OCI-LY7 (cell line): ENCODE data around the gene CEACAM7. TPM values are rescaled to one million over a fixed set of nuclear protein-coding genes. Genes with fewer than 3 reads are reported as not detected.

Experiments used
- BruUV-seq: library from RNA; stranded (reverse); fragments of 400-500 nt; replicated peaks from 2 replicates; lab custom pipeline; 2021; lab: Mats Ljungman, UMichigan
- CTCF ChIA-PET: fragments of 300-600 bp; sonication (Branson Sonifier 250); formaldehyde crosslinking; loops from one replicate; lab custom pipeline; 2022; ENCODE audit warnings: antibody characterized with exemption; ENCODE audit not compliant: unreplicated experiment; lab: Charles Lee
- POLR2A ChIA-PET: fragments of 300-600 bp; sonication (Branson Sonifier 250); formaldehyde crosslinking; loops from one replicate; lab custom pipeline; 2022; ENCODE audit warnings: antibody characterized with exemption; lab: Charles Lee
- DNase-seq: peaks from one replicate; pipeline ENCODE4 v3.0.0-alpha.2; 2015; ENCODE audit warnings: low spot score
- H2AFZ ChIP-seq: fragments of 200-600 bp; sonication (generic), shearing (Covaris generic); 2 replicates; pipeline ENCODE4 v1.6.1; 2014; ENCODE audit warnings: mild to moderate bottlenecking, antibody characterized with exemption, low read length, moderate library complexity
- H3K27ac ChIP-seq: fragments of 200-600 bp; sonication (generic); 2 replicates; pipeline ENCODE4 v1.5.1; 2014; ENCODE audit warnings: mixed run types, low read depth, mild to moderate bottlenecking, moderate library complexity, low read length, inconsistent platforms; ENCODE audit not compliant: poor library complexity, severe bottlenecking
- H3K36me3 ChIP-seq: fragments of 200-600 bp; sonication (generic); 2 replicates; pipeline ENCODE4 v1.6.1; 2014; ENCODE audit warnings: mild to moderate bottlenecking, antibody characterized with exemption, low read length, moderate library complexity, mixed read lengths; ENCODE audit not compliant: insufficient read depth
- H3K4me1 ChIP-seq: fragments of 200-600 bp; sonication (generic); 2 replicates; pipeline ENCODE4 v1.5.1; 2014; ENCODE audit warnings: mild to moderate bottlenecking, low read length; ENCODE audit not compliant: insufficient read depth, poor library complexity, severe bottlenecking
- H3K4me2 ChIP-seq: fragments of 200-600 bp; sonication (generic); 2 replicates; pipeline ENCODE4 v1.6.1; 2014; ENCODE audit warnings: mild to moderate bottlenecking, low read length
- H3K4me3 ChIP-seq: fragments of 200-600 bp; sonication (generic); 2 replicates; pipeline ENCODE4 v1.5.1; 2014; ENCODE audit warnings: mild to moderate bottlenecking, low read depth, low read length; ENCODE audit not compliant: poor library complexity, severe bottlenecking
- H3K79me2 ChIP-seq: fragments of 200-600 bp; sonication (generic); 2 replicates; pipeline ENCODE4 v1.6.1; 2016; ENCODE audit warnings: low read depth, mild to moderate bottlenecking, low read length, moderate library complexity, mixed read lengths; ENCODE audit not compliant: insufficient read depth
- H3K9me2 ChIP-seq: fragments of 200-600 bp; sonication (generic); 2 replicates; pipeline ENCODE4 v1.6.1; 2016; ENCODE audit warnings: mild to moderate bottlenecking, low read length, mixed read lengths; ENCODE audit not compliant: insufficient read depth
- H3K9me3 ChIP-seq: fragments of 200-600 bp; sonication (generic); 2 replicates; pipeline ENCODE4 v1.6.1; 2014; ENCODE audit warnings: mild to moderate bottlenecking, mixed run types, low read length, mixed read lengths
- H4K20me1 ChIP-seq: fragments of 200-600 bp; sonication (generic); 2 replicates; pipeline ENCODE4 v1.6.1; 2014; ENCODE audit warnings: mild to moderate bottlenecking, antibody characterized with exemption, low read length, moderate library complexity, mixed read lengths; ENCODE audit not compliant: insufficient read depth
- CTCF ChIP-seq: fragments of 200-600 bp; sonication (generic); conservative IDR thresholded peaks from 2 replicates; pipeline ENCODE4 v1.5.1; 2014; ENCODE audit warnings: mild to moderate bottlenecking, antibody characterized with exemption, low read length, moderate library complexity, mixed read lengths
- EZH2phosphoT487 ChIP-seq: fragments of 200-600 bp; sonication (generic); IDR thresholded peaks from 2 replicates; pipeline ENCODE4 v1.6.1; 2018; ENCODE audit warnings: low read depth, borderline replicate concordance, mild to moderate bottlenecking, mixed run types, antibody characterized with exemption, low read length, moderate library complexity, mixed read lengths
- intact Hi-C: fragments of 100-400 bp; cut with micrococcal nuclease; formaldehyde crosslinking; loops from one replicate; pipeline ENCODE4 v1.10.0; 2022; ENCODE audit not compliant: unreplicated experiment
- total RNA-seq, 2 experiments: library from RNA; depleted of rRNA in 1 of 2; stranded (reverse); fragments of >200 nt in 1 of 2; shearing (Covaris generic) in 1 of 2; gene quantifications; 2 replicates each; pipeline ENCODE4 v1.2.3, GENCODE V29; 2014 to 2022

CEACAM7 gene
- total RNA-seq, 2 experiments from 2014 or later = not detected

- intact Hi-C loops = loop anchor here (5.0 kb wide), 2 partner anchors 50 to 105 kb away; no protein-coding TSS in a partner anchor
- Histone ChIP-seq H2AFZ (no peak overlapping the region), H3K4me1 (no peaks in the 10 kb centered on the region), H3K36me3 (no peaks in the 10 kb centered on the region), H3K9me2 (no peaks in the 10 kb centered on the region), H3K79me2 (no peaks in the 10 kb centered on the region), H3K9me3 (no peaks in the 10 kb centered on the region), H3K4me2 (no peak overlapping the region), H3K4me3 (no peak overlapping the region), H4K20me1 (no peaks in the 10 kb centered on the region), H3K27ac (no peak overlapping the region)
- peak; percentile 66 for DNase-seq
- TF ChIP-seq CTCF (peak; percentile 97), EZH2phosphoT487 (no peak)
- ChIA-PET CTCF (interaction anchor here (0.6 kb wide), 1 partner anchor 349 kb away, joined by 3 read pairs; no protein-coding TSS in a partner anchor), POLR2A (interaction anchor here (0.6 kb wide), 1 partner anchor 288 kb away, joined by 4 read pairs; no protein-coding TSS in a partner anchor)
- BruUV-seq = no TSS peak
These were observed 46.1 kb downstream of the CEACAM7 start for GRCh38 chr19:41641879-41642485.

GRCh38 chr19:41638641-41639081 lies 49.4 kb downstream of the CEACAM7 start:
- TF ChIP-seq EZH2phosphoT487 = no peak
- no peak for TF ChIP-seq CTCF
- ChIA-PET POLR2A (interaction anchor here (0.6 kb wide), 1 partner anchor 8 kb away, joined by 3 read pairs; no protein-coding TSS in a partner anchor), CTCF (no interaction called here)
- Histone ChIP-seq H3K4me2 (no peak overlapping the region), H3K9me2 (no peaks in the 10 kb centered on the region), H2AFZ (no peak overlapping the region), H3K36me3 (no peaks in the 10 kb centered on the region), H3K4me3 (no peak overlapping the region), H3K4me1 (no peaks in the 10 kb centered on the region), H3K79me2 (no peaks in the 10 kb centered on the region), H3K27ac (no peak overlapping the region), H4K20me1 (no peaks in the 10 kb centered on the region), H3K9me3 (no peaks in the 10 kb centered on the region)
- intact Hi-C loops = no loop called here
- no TSS peak for BruUV-seq
- DNase-seq = no peak

DNA sequence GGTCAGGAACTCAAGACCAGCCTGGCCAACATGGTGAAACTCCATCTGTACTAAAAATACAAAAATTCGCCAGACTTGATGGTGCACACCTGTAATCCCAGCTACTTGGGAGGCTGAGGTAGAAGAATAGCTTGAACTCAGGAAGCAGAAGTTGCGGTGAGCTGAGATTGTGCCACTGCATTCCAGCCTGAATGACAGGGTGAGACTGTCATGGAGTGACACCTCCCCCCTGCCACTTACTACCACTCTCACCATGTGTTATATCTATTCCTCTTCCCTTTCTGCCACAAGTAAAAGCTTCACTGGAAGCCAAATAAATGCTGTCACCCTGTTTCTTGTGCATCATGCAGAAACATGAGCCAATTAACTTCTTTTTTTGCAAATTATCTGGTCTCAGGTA lies 50.6 kb downstream of the CEACAM7 start:
- no peaks in the 10 kb centered on the region for H3K79me2 ChIP-seq
- H3K36me3 ChIP-seq = no peaks in the 10 kb centered on the region
- ChIA-PET CTCF (no interaction called here), POLR2A (no interaction called here)
- no peaks in the 10 kb centered on the region for H3K4me1 ChIP-seq
- no peaks in the 10 kb centered on the region for H3K9me3 ChIP-seq
- H3K27ac ChIP-seq = no peak overlapping the region
- H4K20me1 ChIP-seq = no peaks in the 10 kb centered on the region
- no peak for TF ChIP-seq EZH2phosphoT487
- no peak for TF ChIP-seq CTCF
- no TSS peak for BruUV-seq
- no peak overlapping the region for H3K4me3 ChIP-seq
- no peaks in the 10 kb centered on the region for H3K9me2 ChIP-seq
- DNase-seq = no peak
- H2AFZ ChIP-seq = no peak overlapping the region
- no peak overlapping the region for H3K4me2 ChIP-seq
- intact Hi-C loops = no loop called here
